SHP77 (cell line): ENCODE measurements around the gene URAD.

Experiments used
- DNase-seq, 2 experiments: peaks; one replicate each; lab custom pipeline; 2025; lab: John Stamatoyannopoulos, UW

The URAD gene

GRCh38 chr13:27956576-27957300, 31.8 kb downstream of the URAD start:
- no peak for DNase-seq

DNA sequence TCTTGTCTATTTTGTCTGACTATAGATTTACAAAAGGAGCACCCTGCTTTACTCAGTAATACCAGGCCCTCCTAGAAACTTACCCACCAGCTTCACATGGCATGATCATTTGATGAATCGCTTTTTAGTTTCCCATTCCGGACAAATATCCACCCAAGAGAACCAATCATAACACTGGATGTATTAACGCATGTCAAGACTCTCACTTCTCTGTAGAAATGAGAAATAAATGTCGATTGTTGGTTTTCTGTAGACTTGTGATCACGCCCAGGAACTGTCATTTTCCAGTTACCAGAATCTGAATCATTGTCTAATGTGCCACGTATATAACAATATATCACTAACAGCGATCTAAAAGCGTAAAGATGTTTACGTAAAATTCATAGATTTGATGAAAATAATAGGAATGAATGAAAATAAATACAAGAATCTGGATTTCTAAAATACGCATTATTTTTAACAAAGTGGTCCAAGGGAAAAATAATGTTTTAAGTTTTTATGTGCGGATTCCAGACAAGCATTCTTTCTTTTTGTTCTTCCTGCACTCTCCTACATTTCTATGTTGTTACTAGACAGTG, 33.4 kb downstream of the URAD start:
- no peak for DNase-seq

DNA sequence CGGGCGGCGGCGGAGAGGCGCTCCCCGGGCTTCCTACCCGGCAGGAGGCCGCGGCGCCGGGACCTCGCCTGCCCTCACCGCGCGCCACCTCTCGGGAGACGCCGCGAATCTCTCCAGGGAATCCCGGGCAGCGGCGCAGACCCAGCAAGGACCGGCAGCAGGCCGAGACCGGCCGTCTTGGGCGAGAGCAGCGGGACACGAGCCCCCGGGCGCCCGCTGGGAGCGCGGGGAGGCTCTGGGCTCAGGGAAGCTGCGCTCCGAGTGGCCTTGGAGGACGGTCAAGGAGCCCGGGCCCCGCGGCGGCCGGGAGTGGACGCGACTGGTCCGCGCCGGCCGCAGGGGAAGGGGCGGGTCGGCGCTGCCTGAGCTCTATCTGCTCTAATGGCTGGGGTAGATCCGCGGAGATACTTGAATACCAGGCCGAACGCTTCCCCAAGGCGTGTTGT, 34.1 kb downstream of the URAD start:
- DNase-seq, result peak; percentile 42 to 78

GRCh38 chr13:27953676-27954405, 34.7 kb downstream of the URAD start:
- peak; percentile 60 to 87 for DNase-seq

GRCh38 chr13:27952876-27953675, 35.4 kb downstream of the URAD start:
- peak; percentile 37 to 49 for DNase-seq

DNA sequence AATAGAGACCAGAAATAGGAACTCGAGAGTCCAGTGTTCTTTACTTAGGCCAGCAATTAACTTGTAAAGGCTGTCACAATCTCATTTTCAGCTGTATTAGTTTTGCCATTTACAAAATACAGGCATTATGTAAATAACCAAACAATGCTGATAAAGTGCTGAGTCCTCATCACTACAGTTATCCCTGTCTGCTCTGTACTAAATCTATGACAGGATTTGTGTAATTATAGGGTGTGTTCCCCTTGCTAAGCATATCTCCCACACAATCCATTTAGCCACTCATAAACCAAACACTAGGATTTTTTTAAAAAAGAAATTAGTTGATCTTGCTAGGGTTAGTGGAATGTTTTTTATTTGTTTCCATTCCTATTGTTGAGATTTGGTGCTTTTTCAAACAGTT, 45.5 kb downstream of the URAD start:
- no peak for DNase-seq

DNA sequence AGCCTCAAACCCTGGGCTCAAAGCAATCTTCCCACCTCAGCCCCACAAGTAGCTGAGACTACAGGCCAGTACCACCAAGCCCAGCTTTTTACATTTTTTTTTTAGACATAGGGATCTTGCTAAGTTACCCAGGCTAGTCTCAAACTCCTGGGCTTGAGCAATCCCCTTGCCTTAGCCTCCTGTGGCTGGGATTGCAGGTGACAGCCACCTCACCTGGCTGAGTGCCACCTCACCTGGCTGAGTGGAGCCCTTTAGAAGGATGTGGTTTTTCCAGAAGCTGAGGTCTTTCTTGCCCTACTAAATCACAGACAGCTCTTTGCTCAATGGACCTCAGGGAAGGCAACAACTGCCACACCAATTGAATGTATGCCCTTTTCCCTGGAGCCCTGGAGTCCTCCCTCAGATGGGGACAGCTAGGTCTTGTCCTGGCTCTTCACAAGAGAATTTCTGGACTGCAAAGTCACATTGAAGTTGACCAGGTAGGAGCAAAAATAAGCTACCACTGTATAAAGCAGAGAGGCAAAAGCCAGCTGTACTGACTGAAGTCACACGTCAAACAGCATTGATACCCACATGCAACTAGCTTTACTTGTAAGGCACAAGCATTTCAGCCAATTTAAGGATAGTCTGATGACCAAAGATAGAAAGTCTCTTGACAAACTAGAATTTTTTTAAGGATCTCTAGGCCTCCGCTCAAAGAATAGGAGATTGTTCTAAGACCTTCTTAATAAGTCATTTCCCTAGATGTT, 54.7 kb downstream of the URAD start:
- no peak for DNase-seq

- no peak for DNase-seq
Measured at GRCh38 chr13:27933118-27933517, 55.4 kb downstream of the URAD start.

GRCh38 chr13:27929868-27930267, 58.6 kb downstream of the URAD start:
- no peak for DNase-seq

- DNase-seq, result no peak
Measured at GRCh38 chr13:27928805-27929753, 59.4 kb downstream of the URAD start.

- no peak for DNase-seq
Measured at GRCh38 chr13:27928353-27928804, 60.1 kb downstream of the URAD start.
